GM21447 (cell line): ENCODE measurements around the gene CDC27.
"Not testable (repeated sequence)": the region's sequence is repeated elsewhere in the genome, so short reads cannot be mapped to it uniquely, and the experiment has no call there.

Experiments
- ATAC-seq: cut with Tn5 transposase; IDR thresholded peaks from one replicate; pipeline ENCODE4 v1.9.1; 2021; ENCODE audit not compliant: unreplicated experiment

The CDC27 gene

GRCh38 chr17:47197821-47198220 is 8.7 kb upstream of the CDC27 start:
- no peak for ATAC-seq

GRCh38 chr17:47193931-47194511 is 4.9 kb upstream of the CDC27 start:
- no peak for ATAC-seq

DNA sequence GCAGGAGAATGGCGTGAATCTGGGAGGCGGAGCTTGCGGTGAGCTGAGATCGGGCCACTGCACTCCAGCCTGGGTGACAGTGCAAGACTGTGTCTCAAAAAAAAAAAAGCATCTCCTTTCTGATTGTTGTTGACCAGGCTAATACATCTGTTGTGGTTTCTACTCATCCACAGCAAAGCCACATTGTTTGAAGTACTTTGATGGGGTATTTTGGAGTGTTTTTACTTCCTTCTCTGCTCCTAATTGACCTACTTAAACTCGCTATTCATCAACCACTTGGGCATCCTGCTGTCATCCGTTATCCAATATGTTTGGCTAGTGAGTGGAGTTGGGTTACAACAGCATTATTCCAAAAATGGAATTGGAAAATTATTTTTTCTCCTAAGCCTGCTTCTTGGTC is 3.5 kb upstream of the CDC27 start:
- ATAC-seq, result no peak

- no peak for ATAC-seq
Measured at GRCh38 chr17:47190770-47191169, 1.7 kb upstream of the CDC27 start.

DNA sequence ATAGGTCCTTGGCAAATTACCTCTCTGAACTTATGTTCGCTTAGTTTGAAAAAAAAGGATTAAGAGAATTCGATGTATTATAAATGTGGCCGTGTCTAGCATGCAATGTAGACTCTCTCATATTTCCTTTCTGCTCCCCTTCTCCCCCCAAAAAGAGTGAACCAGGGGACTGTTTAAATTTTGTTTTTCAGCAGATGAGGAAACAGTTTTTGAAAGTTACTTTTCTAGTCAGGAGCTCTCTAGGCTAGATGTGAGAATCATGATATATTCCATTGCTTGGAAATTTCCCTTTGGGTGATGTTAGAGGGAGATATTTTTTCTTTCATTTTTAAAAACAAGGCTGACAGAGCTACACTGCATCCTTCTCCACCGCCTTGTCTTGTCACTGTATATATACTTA is 1.1 kb upstream of the CDC27 start:
- no peak for ATAC-seq

DNA sequence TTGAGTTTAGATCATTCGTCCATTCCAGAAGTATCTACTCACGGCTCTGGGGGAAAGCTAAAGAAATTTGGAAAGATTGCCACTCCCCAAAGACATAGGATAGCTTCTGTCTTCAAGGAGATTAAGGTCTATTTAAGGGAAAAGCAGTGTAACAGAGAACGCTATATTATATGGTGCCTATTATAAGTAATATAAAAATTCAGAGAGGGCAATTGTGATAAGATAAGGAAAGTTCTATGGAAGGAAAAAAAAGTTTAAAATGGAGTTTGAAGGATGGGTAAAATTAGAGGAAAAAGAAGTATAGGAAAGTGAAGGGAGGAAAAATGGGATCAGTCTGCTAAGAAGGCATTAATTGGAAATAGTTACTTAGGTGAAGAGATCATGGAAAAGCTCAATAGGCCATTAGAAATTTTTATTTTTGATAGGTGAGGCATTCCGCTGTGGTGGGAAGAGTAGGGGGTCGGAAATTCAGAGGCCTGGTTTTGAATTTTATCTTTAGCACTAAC is 690 bp upstream of the CDC27 start:
- no peak for ATAC-seq

- no peak for ATAC-seq
Measured at GRCh38 chr17:47188271-47188875, 722 bp downstream of the CDC27 start.

- no peak for ATAC-seq
Measured at GRCh38 chr17:47184681-47185080, 4.4 kb downstream of the CDC27 start.

DNA sequence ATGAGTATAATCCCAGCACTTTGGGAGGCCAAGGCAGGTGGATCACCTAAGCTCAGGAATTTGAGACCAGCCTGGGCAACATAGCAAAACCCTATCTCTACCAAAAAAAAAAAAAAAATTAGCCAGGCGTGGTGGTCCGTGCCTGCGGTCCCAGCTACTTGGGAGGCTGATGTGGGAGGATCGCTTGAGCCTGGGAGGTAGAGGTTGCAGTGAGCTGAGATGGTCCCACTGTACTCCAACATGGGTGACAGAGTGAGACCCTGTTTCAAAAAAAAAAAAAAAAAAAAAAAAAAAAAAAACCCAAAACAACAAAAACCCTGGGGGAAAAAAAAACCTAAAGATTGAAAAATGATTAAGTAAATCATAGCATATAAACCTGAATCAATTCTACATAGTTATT is 8.1 kb downstream of the CDC27 start:
- not testable (repeated sequence) for ATAC-seq

GRCh38 chr17:47180337-47180736 is 8.8 kb downstream of the CDC27 start:
- ATAC-seq, result no peak

- no peak for ATAC-seq
Measured at GRCh38 chr17:47179141-47179540, 10.0 kb downstream of the CDC27 start.

DNA sequence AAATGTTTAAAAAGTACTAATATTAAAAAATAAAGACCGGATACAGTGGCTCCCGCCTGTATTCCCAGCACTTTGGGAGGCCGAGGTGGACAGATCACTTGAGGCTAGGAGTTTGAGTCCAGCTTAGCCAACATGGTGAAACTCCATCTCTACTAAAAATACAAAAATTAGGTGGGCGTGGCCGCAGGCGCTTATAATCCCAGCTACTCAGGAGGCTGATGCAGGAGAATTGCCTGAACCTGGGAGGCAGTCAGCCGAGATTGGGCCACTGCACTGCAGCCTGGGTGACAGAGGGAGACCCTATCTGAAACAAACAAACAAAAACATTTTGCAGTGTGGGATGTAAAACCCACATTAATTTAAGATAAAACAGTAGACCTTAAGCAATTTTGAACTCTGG is 11.8 kb downstream of the CDC27 start:
- no peak for ATAC-seq

DNA sequence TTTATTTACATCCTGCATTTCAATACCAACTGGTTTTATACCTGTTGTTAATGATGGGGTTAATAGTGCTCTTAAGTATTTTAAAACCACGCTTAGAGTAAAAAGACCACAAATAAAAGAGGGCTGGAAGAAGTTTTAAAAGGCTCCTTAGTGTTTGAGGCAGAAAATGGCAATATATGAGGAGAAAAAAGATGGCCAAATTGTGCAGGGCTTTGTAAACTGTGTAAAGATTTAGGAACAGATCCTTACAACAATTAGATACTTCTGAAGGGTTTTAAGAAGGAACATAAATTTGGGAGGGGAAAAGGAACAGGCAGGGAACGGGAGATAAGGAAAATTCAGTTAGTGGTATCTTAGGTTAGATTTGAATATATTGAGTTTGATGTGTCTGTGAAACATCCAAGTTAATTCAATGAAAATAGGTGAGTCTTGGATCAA is 12.7 kb downstream of the CDC27 start:
- ATAC-seq, result no peak

GRCh38 chr17:47174823-47175222 is 14.3 kb downstream of the CDC27 start:
- not testable (repeated sequence) for ATAC-seq

DNA sequence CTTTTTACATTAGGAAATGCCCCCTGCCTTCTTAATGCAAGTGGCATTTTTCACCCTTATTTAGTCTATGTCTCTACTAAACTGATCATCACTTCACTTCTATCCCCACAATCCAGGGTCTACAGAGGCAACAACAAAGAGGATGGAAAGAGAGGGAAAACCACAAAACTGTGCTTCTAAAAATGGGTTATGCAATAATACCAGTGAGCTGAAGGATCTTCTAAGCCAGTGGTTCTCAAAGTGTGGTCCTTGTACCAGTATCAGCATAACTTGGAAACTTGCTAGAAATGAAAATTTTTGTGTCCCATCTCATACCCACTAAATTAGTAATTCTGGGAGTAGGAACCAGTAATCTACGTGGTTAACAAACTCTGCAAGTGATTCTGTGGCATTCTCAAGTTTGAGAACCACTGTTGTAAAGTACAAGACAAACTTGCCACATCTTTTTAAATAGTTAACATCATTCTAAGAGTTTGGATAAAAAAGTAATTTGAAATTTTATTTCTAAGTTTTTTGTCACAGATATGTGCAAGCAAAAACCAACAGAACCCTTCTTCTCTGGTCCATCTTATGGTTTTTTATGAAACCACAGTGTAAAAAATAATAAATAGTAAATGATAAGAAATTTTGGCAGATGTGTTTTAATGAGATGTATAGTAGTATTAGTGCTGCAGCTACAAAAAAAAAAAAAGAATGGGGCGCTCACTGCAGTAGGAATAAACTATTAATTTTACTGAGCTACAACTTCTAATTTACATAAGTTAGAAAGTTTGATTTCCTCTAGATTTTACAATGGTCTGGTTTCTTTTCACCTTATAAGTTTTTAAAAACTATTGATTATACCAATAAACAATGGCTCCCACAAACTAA is 16.2 kb downstream of the CDC27 start:
- no peak for ATAC-seq

GRCh38 chr17:47170710-47171109 is 18.4 kb downstream of the CDC27 start:
- ATAC-seq, result no peak

- not testable (repeated sequence) for ATAC-seq
Measured at GRCh38 chr17:47168896-47169295, 20.2 kb downstream of the CDC27 start.

- not testable (repeated sequence) for ATAC-seq
Measured at GRCh38 chr17:47166854-47167253, 22.2 kb downstream of the CDC27 start.

DNA sequence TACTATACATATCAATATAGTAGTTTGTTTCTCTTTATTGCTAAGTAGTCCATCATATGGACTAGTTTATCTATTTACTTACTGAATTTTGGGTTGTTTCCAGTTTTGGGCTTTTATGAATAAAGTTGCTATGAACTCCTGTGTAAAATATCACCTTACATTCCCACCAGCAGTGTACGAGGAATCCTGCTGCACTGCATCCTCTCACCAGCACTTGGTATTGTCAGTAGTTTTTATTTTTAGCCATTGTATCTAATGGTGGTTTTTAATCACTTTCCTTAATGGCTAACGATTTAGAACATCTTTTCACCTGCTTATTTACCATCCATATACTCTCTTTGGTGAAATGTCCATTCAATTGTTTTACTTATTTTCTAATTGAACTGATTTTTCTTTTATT is 24.0 kb downstream of the CDC27 start:
- ATAC-seq, result no peak

GRCh38 chr17:47164263-47164662 is 24.8 kb downstream of the CDC27 start:
- no peak for ATAC-seq

GRCh38 chr17:47162013-47162622 is 27.0 kb downstream of the CDC27 start:
- ATAC-seq, result no peak
